ENCODE results near the gene PDZD4.
A peak's percentile ranks its signal among the peaks of the same experiment; 100 is the strongest.

PDZD4 gene

GRCh38 chrX:153800177-153800722 lies 30.1 kb downstream of the PDZD4 start:
- TF ChIP-seq CTCF (conservative IDR thresholded peaks at IDR 0.05) = no peak
- H3K27ac ChIP-seq = no peak overlapping the region

DNA sequence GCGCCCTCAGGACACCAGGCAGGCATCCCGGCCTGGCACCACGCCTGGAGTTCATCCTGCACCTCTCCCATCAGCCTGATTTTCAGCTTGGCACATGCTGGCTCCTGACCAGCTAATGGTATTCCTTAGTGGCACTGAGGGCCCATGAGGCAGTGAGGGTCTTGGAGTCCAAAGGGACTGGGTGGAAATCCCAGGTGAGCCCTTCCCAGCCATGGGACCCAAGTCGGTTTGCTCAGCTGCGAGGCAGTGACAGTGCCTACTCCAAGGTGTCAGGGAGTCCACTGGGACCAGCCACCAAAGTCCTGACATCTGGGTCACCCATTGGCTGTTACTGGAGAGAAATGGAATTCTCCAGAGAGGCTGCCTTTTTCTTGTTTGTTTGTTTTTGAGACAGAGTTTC lies 31.0 kb downstream of the PDZD4 start:
- no peak overlapping the region for H3K27ac ChIP-seq
- TF ChIP-seq CTCF (conservative IDR thresholded peaks at IDR 0.05) = no peak

GRCh38 chrX:153797415-153798015 lies 32.8 kb downstream of the PDZD4 start:
- H3K27ac ChIP-seq = no peak overlapping the region
- no peak for TF ChIP-seq CTCF (conservative IDR thresholded peaks at IDR 0.05)

GRCh38 chrX:153794897-153795816 lies 35.2 kb downstream of the PDZD4 start:
- peak overlapping the region; percentile 88 for H3K27ac ChIP-seq
- TF ChIP-seq CTCF (conservative IDR thresholded peaks at IDR 0.05) = no peak

- TF ChIP-seq CTCF (conservative IDR thresholded peaks at IDR 0.05) = no peak
- peak within 1 kb of the TSS; percentile 88 for H3K27ac ChIP-seq
These were observed 36.1 kb downstream of the PDZD4 start, which contains the start of the genes IDH3G and SSR4 for GRCh38 chrX:153794018-153794896. Gene IDH3G (minus strand): TSS chrX:153794375. CDS start chrX:153794326, 49 bp downstream. Gene SSR4 (plus strand): TSS chrX:153794668. CDS start chrX:153794688, 20 bp downstream.

DNA sequence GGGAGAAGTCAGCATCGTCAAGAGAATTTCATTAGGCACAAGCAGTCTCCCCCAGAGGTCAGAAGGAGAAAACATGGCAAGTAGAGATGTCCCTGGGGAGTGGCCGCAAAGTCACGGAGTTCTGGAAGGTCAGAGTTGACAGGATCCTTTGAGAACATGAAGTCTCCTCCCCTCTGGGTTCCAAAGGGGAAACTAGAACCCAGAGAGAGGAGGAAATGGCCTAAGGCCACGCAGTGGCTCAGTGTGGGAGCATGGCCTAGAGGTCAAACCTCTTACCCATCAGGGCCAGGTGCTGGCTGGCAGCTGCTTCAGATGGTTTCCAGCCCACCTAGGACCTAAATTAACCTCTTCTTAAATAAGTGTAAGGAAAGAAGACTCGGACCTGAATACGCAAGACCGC lies 37.1 kb downstream of the PDZD4 start:
- TF ChIP-seq CTCF (conservative IDR thresholded peaks at IDR 0.05) = no peak
- H3K27ac ChIP-seq = peak overlapping the region; percentile 88

Data from VCaP (cell line).